GM21723 (cell line): ENCODE results near the gene SIPA1.
A peak's percentile ranks its signal among the peaks of the same experiment; 100 is the strongest.
"Not testable (repeated sequence)": the region's sequence is repeated elsewhere in the genome, so short reads cannot be mapped to it uniquely, and the experiment has no call there.

Experiments used
- ATAC-seq: cut with Tn5 transposase; IDR thresholded peaks from one replicate; pipeline ENCODE4 v1.9.1; 2021; ENCODE audit warnings: mild to moderate bottlenecking, moderate library complexity; ENCODE audit not compliant: unreplicated experiment

Gene SIPA1

DNA sequence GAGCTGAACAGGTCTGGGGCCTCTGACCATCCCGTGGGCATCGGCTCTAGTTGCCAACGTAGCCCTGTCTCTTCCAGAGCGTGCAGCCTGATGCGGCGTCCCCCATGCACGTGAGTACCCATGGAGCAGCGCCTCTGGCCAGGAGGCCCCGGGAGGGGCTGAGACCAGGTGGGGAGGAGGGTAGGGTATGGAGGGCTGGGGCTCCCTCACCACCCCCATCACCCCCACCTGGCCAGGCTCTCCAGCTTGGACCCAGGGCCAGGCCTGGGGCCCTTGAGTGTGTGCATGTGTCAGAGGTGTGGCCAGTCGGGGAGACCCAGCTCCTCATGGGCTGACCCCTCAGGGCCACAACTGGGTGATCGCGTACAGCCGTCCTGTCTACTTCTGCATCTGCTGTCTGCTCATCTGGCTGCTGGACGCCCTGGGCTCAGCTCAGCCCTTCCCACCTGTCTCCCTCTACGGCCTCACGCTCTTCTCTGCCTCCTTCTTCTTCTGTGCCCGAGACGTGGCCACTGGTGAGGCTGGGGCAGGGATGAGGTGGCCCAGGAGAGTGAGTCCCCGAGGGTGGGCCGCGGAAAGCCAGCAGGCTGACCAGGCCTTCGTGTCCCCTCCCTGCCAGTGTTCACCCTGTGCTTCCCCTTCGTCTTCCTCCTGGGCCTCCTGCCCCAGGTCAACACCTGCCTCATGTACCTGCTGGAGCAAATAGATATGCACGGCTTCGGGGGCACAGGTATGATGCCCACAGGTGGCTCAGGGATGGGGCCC, 13.9 kb upstream of the SIPA1 start:
- ATAC-seq, result no peak

DNA sequence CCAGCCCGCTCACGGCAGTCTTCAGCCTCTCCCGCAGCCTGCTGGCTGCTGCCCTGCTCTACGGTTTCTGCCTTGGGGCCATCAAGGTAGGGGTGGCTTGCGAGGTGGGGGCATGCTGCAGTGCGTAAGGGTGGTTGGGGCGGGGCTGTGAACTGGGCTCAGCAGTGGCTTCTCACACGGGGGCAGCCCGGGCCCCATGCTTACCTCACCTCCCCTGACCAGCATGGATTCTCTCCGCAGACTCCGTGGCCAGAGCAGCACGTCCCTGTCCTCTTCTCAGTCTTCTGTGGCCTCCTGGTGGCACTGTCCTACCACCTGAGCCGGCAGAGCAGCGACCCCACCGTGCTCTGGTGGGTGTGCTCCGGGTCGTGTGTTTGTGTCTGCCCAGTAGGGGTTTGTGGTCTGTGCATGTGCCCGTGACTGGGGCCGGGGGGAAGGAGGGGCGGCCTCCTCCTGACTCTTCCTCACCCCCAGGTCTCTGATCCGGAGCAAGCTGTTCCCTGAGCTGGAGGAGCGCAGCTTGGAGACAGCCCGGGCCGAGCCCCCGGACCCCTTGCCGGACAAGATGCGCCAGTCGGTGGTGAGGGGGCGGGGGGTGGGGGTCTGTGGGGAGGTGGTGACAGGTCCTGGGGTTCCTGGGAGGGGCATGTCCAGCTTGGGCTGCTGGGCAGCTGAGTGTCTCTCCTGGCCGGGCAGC, 12.8 kb upstream of the SIPA1 start:
- no peak for ATAC-seq

DNA sequence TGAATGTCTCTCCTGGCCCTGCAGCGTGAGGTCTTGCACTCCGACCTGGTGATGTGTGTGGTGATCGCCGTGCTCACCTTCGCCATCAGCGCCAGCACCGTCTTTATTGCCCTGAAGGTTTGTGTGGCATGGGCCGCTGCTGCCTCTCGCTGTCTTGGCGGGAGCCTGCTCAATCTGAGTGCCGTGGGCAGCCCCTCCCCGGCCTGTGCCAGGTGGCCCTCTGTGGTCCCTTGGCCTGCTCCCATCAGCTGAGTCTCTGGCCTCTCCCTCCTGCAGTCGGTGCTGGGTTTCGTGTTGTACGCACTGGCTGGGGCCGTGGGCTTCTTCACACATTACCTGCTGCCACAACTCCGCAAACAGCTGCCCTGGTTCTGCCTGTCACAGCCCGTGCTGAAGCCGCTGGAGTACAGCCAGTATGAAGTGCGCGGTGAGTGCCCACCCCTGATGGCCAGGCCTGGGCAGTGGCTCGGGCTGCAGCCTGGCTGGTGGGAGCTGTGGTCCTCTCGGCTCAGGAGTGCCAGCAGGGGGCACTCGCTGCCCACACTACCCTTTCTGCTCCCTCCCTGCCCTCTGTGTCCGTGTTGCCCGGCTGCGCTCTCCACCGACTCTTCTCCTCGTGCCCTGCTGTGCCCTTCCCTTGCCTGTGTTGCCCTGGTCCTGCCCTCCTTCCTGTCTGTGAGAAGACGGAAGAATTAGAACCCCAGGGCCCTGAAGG, 12.1 kb upstream of the SIPA1 start:
- no peak for ATAC-seq

DNA sequence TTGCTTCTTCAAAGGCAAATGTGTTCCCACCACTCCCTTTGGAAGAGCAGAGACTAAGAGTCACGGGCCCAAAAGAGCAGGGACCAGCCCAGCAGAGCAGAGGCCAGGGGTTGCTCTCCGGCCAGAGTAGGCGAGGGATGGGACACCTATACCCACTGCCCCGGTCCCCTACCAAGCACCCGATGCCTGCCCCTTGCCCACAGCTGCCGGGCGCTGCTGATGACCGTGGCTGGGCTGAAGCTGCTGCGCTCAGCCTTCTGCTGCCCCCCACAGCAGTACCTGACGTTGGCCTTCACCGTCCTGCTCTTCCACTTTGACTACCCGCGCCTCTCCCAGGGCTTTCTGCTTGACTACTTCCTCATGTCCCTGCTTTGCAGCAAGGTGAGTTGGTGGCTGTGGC, 10.7 kb upstream of the SIPA1 start:
- no peak for ATAC-seq

DNA sequence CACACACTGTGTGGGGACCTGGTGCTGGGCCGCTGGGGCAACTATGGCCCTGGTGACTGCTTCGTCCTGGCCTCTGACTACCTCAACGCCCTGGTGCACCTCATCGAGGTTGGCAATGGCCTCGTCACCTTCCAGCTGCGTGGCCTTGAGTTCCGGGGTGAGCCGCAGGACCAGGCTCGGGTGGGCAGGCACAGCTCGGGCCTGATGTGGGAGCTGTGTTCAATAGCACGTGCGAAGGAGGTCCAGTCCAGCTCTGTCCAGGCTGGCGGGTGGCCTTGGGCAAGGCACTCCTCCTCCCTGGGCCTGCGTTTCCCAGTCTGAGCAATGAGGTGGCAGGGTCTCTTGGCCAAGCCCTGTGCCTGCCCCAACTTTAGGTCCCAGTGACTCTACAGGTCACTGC, 8.3 kb upstream of the SIPA1 start:
- no peak for ATAC-seq

DNA sequence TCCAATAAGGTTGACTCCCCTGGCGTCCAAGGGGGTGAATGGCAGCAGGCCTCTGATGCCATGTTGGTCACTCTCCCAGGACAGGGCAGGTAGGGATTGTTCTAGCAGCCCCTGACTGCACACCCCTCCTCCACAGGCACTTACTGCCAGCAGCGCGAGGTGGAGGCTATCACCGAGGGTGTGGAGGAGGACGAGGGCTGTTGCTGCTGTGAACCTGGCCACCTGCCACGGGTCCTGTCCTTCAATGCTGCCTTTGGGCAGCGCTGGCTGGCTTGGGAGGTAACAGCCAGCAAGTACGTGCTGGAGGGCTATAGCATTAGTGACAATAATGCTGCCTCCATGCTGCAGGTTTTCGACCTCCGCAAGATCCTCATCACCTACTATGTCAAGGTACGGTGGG, 7.7 kb upstream of the SIPA1 start:
- no peak for ATAC-seq

DNA sequence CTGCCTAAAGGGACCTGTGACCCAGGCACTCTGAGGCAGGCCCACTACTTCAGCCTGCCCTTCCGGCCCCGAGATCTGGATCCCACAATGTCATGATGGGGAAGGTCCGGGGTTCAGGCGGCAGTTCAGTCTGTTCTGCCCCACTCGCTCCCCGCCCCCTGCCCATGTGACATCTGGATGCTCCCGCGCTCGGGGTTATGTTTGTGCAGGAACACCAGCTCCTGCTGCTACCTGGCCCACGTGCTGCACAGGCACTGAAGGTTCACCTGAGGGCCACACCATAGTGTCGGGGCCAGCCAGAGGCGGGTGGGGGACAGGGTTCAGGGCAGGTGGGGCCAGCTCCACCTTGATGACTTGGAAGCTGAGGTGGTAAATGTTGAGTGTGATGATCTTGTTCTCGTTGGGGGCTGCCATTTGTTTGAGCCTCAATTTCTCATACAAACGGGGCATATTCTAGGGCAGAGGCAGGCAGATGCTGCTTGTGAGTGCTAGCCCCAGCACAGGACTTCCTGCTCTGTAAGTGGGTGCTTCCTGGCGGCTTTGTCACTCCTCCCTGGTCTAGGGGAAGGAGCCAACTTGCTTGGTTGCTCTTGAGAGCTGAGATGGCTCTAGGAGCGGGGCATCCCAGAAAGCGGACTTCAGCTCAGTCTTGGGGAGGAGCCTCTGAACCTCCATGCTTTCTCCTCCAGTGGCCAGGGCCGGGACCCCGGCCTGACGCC, 4.4 kb upstream of the SIPA1 start:
- no peak for ATAC-seq

DNA sequence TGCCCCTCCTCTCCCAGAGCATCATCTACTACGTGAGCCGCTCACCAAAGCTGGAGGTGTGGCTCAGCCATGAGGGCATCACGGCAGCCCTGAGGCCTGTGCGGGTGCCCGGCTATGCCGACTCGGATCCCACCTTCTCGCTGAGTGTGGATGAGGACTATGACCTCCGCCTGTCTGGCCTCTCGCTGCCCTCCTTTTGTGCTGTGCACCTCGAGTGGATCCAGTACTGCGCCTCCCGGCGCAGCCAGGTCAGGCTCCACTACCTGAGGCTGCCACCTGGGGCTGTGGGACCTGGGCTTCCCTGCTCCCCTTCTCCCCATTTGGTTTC, 3.8 kb upstream of the SIPA1 start:
- ATAC-seq, result no peak

DNA sequence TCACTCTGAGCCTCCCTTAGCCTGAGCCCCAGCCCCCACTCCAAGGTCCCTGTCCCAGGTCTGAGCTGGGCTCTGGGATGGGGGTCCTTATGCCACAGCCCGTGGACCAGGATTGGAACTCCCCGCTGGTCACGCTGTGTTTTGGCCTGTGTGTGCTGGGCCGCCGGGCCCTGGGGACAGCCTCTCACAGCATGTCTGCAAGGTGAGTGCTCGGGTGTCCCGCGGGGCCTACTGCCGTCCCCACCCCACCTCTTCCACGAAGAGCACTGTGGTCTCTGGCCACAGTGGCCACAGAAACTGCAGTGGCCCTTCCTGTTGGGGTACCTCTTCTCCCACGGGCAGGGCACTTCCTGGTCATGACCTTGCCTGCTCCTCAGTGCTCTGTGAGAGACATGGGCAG, 3.5 kb upstream of the SIPA1 start:
- no peak for ATAC-seq

DNA sequence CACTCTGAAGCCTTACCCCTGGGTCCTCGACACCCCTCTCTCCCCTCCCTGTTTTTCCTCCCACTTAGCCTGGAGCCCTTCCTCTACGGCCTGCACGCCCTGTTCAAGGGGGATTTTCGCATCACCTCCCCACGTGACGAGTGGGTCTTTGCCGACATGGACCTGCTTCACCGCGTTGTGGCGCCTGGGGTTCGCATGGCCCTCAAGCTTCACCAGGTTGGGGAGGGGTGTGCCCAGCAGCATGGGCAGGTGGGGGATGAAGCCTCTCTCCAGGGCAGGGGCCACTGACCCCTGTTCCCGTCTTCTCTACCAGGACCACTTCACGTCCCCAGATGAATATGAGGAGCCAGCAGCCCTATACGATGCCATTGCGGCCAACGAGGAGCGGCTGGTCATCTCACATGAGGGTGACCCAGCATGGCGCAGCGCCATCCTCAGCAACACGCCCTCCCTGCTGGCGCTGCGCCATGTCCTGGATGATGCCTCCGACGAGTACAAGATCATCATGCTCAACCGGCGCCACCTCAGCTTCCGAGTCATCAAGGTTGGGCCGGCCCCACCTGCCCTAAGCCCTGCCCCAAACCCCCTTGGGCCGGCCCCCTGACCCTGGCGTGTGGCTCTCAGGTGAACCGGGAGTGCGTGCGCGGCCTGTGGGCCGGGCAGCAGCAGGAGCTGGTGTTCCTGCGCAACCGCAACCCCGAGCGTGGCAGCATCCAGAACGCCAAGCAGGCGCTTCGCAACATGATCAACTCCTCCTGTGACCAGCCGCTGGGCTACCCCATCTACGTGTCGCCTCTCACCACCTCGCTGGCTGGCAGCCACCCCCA, 2.8 kb upstream of the SIPA1 start:
- no peak for ATAC-seq

DNA sequence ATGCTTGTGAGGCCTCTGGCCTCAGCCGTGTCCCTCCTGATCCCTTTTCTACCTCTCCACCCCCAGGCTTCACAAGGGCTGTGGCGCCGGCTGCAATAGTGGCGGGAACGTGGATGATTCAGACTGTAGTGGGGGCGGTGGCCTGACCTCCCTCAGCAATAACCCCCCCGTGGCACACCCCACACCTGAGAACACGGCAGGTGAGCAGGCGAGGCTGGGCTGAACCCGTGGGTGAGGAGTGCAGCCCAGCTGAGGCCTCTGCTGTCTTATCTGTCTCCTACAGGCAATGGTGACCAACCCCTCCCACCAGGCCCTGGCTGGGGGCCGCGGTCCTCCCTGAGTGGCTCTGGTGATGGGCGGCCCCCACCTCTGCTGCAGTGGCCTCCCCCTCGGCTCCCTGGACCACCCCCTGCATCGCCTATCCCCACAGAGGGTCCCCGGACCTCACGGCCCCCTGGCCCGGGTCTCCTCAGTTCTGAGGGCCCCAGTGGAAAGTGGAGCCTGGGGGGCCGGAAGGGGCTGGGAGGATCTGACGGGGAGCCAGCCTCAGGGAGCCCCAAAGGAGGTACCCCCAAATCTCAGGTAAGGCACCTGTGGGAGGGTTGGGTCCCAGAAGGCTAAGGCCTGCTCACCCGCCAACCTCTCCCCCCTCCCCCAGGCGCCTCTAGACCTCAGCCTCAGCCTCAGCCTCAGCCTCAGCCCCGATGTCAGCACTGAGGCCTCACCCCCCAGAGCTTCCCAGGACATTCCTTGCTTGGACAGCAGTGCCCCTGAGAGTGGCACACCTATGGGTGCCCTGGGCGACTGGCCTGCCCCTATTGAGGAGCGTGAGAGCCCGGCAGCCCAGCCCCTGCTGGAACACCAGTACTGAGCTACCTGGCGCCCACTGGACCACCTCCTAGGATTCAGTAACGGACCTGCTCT, 1.5 kb upstream of the SIPA1 start:
- ATAC-seq, result no peak

DNA sequence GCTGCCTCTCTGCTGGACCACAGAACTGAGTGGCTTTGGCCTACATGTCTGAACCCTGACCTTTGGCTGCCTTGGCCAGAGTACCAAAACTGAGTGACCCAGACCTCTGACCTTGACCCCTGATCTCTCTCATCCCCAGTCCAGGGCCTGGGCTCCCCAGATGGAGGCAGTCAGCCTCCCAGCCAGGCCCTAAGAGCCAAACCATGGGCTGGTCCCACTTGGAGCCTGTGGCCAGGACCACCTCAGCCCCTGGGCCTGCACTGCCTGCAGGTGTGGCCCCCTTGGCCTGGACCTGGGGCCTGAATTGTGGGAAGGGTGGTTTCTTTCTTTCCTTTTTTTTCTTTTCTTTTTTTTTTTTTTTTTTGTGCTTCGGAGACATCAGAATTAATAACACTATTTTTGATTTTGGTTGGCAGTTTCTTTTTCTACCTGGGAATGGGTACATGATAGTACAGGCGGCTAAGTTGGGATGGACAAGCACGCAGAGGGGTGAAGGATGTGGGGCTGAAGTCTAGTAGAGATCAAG, 806 bp upstream of the SIPA1 start:
- no peak for ATAC-seq

DNA sequence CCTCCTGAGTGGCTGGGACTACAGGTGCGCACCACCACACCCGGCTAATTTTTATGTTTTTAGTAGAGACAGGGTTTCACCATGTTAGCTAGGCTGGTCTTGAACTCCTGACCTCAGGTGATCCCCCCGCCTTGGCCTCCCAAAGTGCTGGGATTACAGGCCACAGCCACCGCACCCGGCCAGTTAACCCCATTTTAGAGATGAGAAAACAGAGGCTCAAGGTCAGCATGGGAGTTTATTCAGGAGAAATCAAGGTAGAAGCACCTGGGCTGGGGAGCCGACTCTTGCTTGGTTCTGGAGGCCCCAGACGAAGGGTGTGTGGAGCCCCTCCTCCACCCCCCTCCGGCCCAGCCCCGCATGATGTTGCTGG, 1.3 kb downstream of the SIPA1 start:
- ATAC-seq, result not testable (repeated sequence)

DNA sequence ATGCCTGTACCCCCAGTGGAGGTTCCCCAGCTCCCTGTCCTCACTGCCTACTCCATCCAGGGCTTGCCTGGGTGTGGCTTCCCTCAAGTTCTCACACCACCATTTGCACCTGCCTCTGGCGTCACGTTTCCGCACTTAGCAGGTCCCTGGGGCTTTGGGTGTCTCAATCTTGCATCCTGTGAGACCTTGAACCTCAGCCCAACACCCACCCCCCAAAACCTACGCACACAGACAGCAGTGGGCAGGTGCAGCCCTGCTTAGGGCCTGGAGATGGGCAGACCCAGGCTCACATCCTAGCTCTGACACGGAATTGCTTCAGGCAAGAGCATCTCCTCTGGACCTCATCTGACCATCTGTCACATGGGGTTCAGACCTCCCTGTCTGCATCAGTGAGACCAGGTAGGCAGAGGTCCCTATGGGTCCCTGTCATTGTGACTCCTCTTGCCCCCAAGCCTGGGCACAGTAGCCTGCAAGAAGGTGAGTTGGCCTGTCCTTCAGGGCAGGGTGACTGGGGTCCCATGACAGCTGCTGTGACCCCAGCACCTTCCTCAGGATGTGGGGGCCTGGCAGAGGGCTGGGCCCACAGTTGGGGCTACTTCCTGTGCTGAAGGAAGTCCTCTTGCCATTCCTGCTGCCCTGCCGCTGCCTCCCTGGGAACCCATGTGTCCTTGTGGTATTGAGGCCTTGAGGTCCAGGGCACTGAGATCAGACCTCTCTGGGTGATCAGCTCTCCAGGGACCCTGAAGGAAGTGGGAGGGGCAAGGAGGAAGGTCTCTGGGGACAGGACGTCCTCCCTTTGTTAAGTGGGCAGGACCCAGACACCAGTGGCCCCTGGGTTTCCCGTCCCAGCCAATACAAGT, 2.0 kb downstream of the SIPA1 start:
- peak; percentile 44 for ATAC-seq

DNA sequence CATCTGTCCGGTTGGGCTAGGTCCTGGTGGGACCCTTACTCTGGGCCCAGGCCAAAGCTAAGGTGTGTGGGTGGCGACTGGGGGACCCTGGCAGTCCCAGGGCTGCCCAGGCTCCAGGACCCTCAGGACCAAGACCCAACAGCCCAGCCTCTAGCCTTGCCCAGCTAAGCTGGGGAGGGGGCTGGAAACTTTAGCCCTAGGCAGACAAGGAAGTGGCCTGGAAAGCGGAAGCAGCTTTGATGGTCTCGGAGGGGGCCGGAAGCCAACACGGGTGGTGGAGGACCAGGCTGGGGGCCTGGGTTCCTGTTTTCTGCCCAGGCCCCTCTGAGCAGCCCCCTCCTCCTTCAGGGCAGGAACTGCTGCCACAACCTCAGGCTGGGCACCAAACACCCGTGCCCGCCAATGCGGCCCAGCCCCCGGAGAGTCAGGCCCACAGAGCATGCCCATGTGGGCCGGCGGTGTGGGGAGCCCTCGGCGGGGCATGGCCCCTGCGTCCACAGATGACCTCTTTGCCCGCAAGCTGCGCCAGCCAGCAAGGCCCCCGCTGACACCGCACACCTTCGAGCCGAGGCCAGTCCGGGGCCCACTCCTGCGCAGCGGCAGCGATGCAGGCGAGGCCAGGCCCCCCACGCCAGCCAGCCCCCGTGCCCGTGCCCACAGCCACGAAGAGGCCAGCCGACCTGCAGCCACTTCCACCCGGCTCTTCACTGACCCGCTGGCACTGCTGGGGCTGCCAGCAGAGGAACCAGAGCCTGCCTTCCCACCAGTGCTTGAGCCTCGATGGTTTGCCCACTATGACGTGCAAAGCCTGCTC, 2.8 kb downstream of the SIPA1 start:
- no peak for ATAC-seq

DNA sequence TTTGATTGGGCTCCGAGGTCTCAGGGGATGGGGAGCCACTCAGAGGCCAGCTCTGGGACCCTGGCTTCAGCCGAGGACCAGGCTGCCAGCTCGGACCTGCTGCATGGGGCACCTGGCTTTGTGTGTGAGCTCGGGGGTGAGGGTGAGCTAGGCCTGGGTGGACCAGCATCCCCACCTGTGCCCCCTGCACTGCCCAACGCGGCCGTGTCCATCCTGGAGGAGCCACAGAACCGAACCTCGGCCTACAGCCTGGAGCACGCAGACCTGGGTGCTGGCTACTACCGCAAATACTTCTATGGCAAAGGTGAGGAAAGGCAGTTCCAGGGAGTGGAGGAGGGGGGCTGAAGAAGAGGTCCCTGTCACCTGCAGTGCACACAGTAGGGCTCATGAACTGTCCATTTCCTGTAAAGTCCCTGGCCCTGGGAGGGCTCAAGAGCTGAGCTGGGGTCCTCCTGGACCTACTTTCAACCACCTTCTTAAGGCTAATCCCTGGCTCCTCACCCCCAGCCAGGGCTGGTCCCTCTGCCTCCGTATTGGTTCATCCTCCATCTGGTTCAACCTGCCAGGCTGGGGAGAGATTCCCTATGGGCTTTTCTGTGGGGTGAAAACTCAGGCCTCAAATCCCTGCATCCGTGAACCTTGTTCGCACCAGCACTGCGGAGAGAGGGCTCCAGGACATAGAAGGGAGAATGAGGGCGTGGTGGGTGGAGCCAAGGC, 3.6 kb downstream of the SIPA1 start:
- ATAC-seq, result no peak
